Stimulated activated CD4-positive, alpha-beta T cell treated with anti-CD3 and anti-CD28 coated beads, Interleukin-1b, Interleukin-23, amount 100 ng/mL, for 4 hours (primary cell): ENCODE data around the gene ELN.
A peak's percentile ranks its signal among the peaks of the same experiment; 100 is the strongest.

Experiments
- DNase-seq, 2 donors: peaks; one replicate each; pipeline ENCODE4 v3.0.0-alpha.2; 2020; ENCODE audit warnings: low read depth in 2 of 2

Gene ELN

DNA sequence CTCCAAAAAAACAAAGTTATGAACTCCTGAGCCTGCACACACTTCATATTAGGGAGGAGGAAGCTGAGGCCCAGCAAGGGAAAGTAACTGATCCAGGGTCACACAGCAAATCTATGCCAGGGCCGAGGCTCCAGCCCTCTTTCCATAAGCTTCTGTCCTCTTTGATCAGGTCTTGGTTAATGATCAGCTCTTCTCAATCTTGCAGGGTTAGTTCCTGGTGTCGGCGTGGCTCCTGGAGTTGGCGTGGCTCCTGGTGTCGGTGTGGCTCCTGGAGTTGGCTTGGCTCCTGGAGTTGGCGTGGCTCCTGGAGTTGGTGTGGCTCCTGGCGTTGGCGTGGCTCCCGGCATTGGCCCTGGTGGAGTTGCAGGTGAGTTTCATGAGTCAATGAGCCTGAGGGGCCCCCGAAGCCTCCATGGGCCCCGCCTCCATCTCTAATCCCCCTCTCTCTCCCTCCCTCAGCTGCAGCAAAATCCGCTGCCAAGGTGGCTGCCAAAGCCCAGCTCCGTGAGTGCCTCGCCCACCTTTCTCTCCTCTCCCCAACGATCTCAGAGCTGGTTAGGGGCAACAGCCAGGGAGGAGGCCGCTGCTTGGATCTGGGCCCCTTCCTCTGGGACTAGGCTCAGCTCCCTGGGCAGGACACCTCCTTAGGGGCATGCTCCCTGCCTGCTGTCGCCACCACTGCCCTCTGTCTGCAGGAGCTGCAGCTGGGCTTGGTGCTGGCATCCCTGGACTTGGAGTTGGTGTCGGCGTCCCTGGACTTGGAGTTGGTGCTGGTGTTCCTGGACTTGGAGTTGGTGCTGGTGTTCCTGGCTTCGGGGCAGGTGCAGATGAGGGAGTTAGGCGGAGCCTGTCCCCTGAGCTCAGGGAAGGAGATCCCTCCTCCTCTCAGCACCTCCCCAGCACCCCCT, 32.0 kb downstream of the ELN start:
- no peak for DNase-seq

DNA sequence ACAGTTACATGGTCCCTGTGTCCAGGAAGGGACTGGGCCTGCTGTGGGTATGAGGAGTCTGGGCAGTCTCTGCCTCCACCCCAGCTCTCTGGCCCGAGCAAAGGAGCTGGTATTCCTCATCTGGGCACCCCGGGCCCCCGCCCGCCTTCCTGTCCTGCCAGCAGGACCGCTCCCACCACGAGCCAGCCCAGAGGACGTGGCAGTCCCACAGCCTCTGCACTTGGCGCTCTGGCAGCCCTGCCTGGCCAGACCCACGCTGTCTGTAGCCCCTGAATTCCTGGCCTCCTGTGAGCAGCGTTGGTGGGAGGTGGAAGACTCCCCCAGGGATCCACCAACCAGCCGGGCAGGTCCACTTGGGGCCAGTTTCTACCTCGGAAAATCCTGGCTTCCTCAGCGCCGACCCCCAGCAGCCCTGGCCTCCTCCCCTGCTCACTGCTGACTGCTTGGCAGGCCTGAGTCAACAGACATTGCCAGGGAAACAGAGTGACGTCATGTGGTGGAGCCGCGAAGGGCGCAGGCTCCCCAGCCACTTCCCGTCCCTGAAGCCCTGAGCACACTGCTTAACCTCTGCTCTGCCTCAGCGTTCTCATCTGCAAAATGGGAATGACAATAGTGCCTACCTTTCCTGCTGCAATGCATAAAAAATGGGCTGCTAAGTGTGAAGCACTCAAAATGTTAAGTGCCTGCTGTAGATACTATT, 34.0 kb downstream of the ELN start:
- peak; percentile 5 to 41 for DNase-seq

- no peak for DNase-seq
These were observed 35.3 kb downstream of the ELN start for GRCh38 chr7:74063223-74063641.

GRCh38 chr7:74063646-74064045, 35.7 kb downstream of the ELN start:
- no peak for DNase-seq

GRCh38 chr7:74064696-74065095, 36.7 kb downstream of the ELN start:
- DNase-seq: no peak

GRCh38 chr7:74066626-74067025, 38.7 kb downstream of the ELN start:
- DNase-seq: no peak

- DNase-seq: no peak
These were observed 40.6 kb downstream of the ELN start for GRCh38 chr7:74068378-74069085.

GRCh38 chr7:74069086-74069541, 41.1 kb downstream of the ELN start:
- DNase-seq: no peak

- no peak for DNase-seq
These were observed 42.0 kb downstream of the ELN start for GRCh38 chr7:74069790-74070618.

- DNase-seq: no peak
These were observed 42.6 kb downstream of the ELN start for GRCh38 chr7:74070619-74070921.

DNA sequence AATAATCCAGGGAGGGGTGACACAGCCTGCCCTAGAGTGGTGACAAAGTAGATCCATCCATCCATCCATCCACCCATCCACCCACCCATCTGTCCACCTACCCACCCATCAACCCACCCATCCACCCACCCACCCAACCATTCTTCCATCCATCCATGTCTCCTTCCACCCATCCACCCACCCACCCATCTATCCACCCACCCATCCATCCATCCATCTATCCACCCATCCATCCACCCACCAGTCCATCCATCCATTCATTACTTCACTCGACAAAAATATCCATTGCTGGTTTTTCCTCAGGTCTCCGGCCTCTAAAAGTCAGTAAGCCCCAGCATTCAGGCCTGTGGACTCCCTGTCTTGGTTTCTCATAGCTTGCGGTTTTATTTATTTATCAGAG, 43.1 kb downstream of the ELN start:
- DNase-seq: no peak

GRCh38 chr7:74074770-74075169, 46.8 kb downstream of the ELN start:
- no peak for DNase-seq

DNA sequence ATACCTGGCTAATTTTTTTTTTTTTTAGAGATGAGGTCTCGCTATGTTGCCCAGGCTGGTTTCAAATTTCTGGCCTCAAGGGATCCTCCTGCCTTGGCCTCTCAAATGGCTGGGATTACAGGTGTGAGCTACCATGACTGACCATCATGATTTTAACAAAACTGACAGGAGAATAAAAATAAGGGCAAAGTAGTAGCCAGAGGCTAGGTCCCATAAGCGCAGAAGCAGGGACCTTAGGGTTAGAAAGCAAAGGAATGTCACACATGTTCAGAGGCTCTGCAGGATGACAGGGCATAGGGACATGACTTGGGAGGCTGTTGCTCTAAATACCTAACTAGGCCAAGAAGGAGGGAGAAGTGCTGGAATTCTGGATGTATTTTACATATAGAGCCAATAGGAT, 50.5 kb downstream of the ELN start:
- DNase-seq: no peak

DNA sequence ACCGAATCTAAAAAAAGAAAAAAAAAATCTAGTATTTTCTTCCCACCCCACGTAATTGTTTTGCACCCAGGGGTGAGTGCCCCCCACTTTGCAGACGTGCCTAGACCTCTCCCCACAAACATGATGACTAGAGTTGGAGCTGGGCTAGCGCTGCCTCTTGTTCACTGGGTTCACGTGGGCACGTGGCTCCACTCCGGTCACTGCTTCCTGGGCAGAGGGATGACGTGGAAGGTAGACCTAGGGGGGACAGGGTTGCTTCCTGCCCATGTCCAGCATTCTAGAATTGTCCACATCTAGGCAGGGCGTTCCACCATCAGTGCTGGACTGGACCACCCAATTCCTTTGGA, 54.8 kb downstream of the ELN start:
- DNase-seq: no peak

- peak; percentile 75 to 81 for DNase-seq
These were observed 55.3 kb downstream of the ELN start, which contains the start of gene LIMK1 for GRCh38 chr7:74083117-74083876. LIMK1 (plus strand) TSS chr7:74083804; CDS start chr7:74083991, 187 bp downstream.

- DNase-seq: no peak
These were observed 56.2 kb downstream of the ELN start for GRCh38 chr7:74083928-74084721.

GRCh38 chr7:74084722-74085578, 57.0 kb downstream of the ELN start:
- DNase-seq: no peak

DNA sequence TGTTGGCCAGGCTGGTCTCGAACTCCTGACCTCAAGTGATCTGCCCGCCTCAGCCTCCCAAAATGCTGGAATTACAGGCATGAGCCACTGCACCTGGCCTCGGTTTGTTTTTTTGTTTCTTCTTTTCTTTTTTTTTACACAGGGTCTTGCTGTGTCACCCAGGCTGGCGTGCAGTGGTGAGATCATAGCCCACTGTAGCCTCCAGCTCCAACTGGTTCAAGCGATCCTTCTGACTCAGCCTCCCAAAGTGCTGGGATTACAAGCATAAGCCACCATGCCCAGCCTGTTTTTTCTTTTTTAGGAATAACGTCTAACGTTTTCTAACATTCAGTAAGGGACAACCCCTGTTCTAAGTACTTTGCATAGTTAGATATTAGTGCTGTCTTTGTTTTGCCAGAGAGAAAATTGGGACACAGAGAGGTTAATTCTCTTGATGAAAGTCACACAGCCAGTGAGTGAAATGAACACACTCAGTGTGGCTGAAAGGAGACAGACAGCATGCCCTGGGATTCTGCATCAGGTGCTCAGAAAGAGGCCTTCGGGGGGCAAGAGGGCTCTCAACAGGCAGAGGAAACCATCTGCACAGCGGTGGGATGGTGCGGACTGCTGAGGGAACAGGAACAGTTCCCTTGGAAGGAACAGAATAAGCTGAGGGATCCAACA, 59.9 kb downstream of the ELN start:
- DNase-seq: no peak
